HEK293 (cell line): ENCODE results near the gene ARFGEF2.

ENCODE experiments used
- CTCF ChIA-PET: fragments of 350-600 bp; formaldehyde crosslinking; extraction: SDS; loops from one replicate; lab custom pipeline; 2021; ENCODE audit warnings: antibody characterized with exemption; lab: Yijun Ruan, JAX
- POLR2A ChIA-PET: fragments of 300-600 bp; formaldehyde crosslinking; extraction: SDS; loops from one replicate; lab custom pipeline; 2020; ENCODE audit warnings: antibody characterized with exemption, inconsistent platforms; lab: Yijun Ruan, JAX
- H3K27ac ChIP-seq: fragments of 200-500 bp; sonication (Bioruptor generic); 2 replicates; pipeline ENCODE4 v1.5.1; 2014; ENCODE audit warnings: low read depth, low read length, control low read depth, inconsistent platforms; ENCODE audit errors: extremely low read depth
- H3K36me3 ChIP-seq, 2 experiments: fragments of 200-500 bp in 1 of 2; sonication (Bioruptor generic) in 1 of 2; 1 replicate in 1 of 2; 2 replicates in 1 of 2; pipeline ENCODE4 v1.5.1; 2014 to 2017; ENCODE audit warnings: inconsistent platforms in 2 of 2, low read length in 2 of 2; ENCODE audit not compliant: control insufficient read depth in 2 of 2, insufficient read depth in 1 of 2
- H3K4me1 ChIP-seq: fragments of 200-500 bp; sonication (Bioruptor generic); 2 replicates; pipeline ENCODE4 v1.5.1; 2014; ENCODE audit warnings: mild to moderate bottlenecking, low read length, inconsistent platforms; ENCODE audit not compliant: control insufficient read depth, insufficient read depth
- H3K4me3 ChIP-seq: 2 replicates; pipeline ENCODE4 v1.5.1; 2011; ENCODE audit warnings: low read depth, mild to moderate bottlenecking, control low read depth, low read length, moderate library complexity
- H3K9me3 ChIP-seq: fragments of 200-500 bp; sonication (Bioruptor generic); 2 replicates; pipeline ENCODE4 v1.5.1; 2014; ENCODE audit warnings: low read depth, low read length, inconsistent platforms; ENCODE audit not compliant: control insufficient read depth, insufficient read depth
- EGR2 ChIP-seq: fragments of 450-650 bp; formaldehyde crosslinking; IDR thresholded peaks from 2 replicates; pipeline ENCODE4 v1.5.1; 2016; ENCODE audit warnings: low read depth, missing biosample characterization, missing genetic modification characterization
- GLIS1 ChIP-seq: fragments of 450-650 bp; formaldehyde crosslinking; IDR thresholded peaks from 2 replicates; pipeline ENCODE4 v1.5.1; 2016; ENCODE audit warnings: missing biosample characterization, missing genetic modification characterization
- RBAK ChIP-seq: fragments of 450-650 bp; formaldehyde crosslinking; IDR thresholded peaks from 2 replicates; pipeline ENCODE4 v1.5.1; 2016; ENCODE audit warnings: missing biosample characterization, missing genetic modification characterization
- TCF7L2 ChIP-seq: IDR thresholded peaks from 2 replicates; pipeline ENCODE4 v1.6.1; 2011; ENCODE audit warnings: low read depth, mild to moderate bottlenecking, inconsistent platforms, low read length, moderate library complexity, borderline replicate concordance
- ZFHX2 ChIP-seq: fragments of 450-650 bp; formaldehyde crosslinking; conservative IDR thresholded peaks from 2 replicates; pipeline ENCODE4 v1.5.1; 2016; ENCODE audit warnings: missing biosample characterization, missing genetic modification characterization
- ZFP37 ChIP-seq: fragments of 450-650 bp; formaldehyde crosslinking; IDR thresholded peaks from 2 replicates; pipeline ENCODE4 v1.5.1; 2016; ENCODE audit warnings: missing biosample characterization, missing genetic modification characterization
- ZNF169 ChIP-seq: fragments of 450-650 bp; formaldehyde crosslinking; IDR thresholded peaks from 2 replicates; pipeline ENCODE4 v1.5.1; 2016; ENCODE audit warnings: missing biosample characterization, missing genetic modification characterization
- ZNF23 ChIP-seq: fragments of 450-650 bp; formaldehyde crosslinking; IDR thresholded peaks from 2 replicates; pipeline ENCODE4 v1.5.1; 2016; ENCODE audit warnings: missing biosample characterization, missing genetic modification characterization, borderline replicate concordance
- ZNF302 ChIP-seq: fragments of 450-650 bp; formaldehyde crosslinking; IDR thresholded peaks from 2 replicates; pipeline ENCODE4 v1.5.1; 2016; ENCODE audit warnings: missing biosample characterization, missing genetic modification characterization, low read depth
- ZNF324 ChIP-seq: fragments of 450-650 bp; formaldehyde crosslinking; IDR thresholded peaks from 2 replicates; pipeline ENCODE4 v1.5.1; 2016; ENCODE audit warnings: missing biosample characterization, missing genetic modification characterization
- ZNF37A ChIP-seq: fragments of 450-650 bp; IDR thresholded peaks from 2 replicates; pipeline ENCODE4 v1.5.1; 2018; ENCODE audit warnings: missing biosample characterization, missing genetic modification characterization
- ZNF558 ChIP-seq: fragments of 450-650 bp; formaldehyde crosslinking; IDR thresholded peaks from 2 replicates; pipeline ENCODE4 v1.5.1; 2016; ENCODE audit warnings: missing biosample characterization, missing genetic modification characterization
- ZNF561 ChIP-seq: fragments of 450-650 bp; IDR thresholded peaks from 2 replicates; pipeline ENCODE4 v1.5.1; 2018; ENCODE audit warnings: missing biosample characterization, missing genetic modification characterization, borderline replicate concordance
- ZNF610 ChIP-seq: fragments of 450-650 bp; formaldehyde crosslinking; IDR thresholded peaks from 2 replicates; pipeline ENCODE4 v1.5.1; 2016; ENCODE audit warnings: missing biosample characterization, missing genetic modification characterization, borderline replicate concordance
- ZNF623 ChIP-seq: fragments of 450-650 bp; formaldehyde crosslinking; IDR thresholded peaks from 2 replicates; pipeline ENCODE4 v1.5.1; 2016; ENCODE audit warnings: missing biosample characterization, missing genetic modification characterization
- ZNF654 ChIP-seq: fragments of 450-650 bp; formaldehyde crosslinking; IDR thresholded peaks from 2 replicates; pipeline ENCODE4 v1.5.1; 2016; ENCODE audit warnings: low read depth, missing biosample characterization, missing genetic modification characterization
- ZNF677 ChIP-seq: fragments of 450-650 bp; IDR thresholded peaks from 2 replicates; pipeline ENCODE4 v1.5.0; 2018; ENCODE audit warnings: missing biosample characterization, mild to moderate bottlenecking, missing genetic modification characterization, moderate library complexity
- ZNF747 ChIP-seq: fragments of 450-650 bp; formaldehyde crosslinking; IDR thresholded peaks from 2 replicates; pipeline ENCODE4 v1.5.1; 2016; ENCODE audit warnings: missing biosample characterization, missing genetic modification characterization
- ZNF768 ChIP-seq: fragments of 450-650 bp; formaldehyde crosslinking; IDR thresholded peaks from 2 replicates; pipeline ENCODE4 v1.5.1; 2018; ENCODE audit warnings: missing biosample characterization, mild to moderate bottlenecking, missing genetic modification characterization
- ZNF776 ChIP-seq: fragments of 450-650 bp; formaldehyde crosslinking; IDR thresholded peaks from 2 replicates; pipeline ENCODE4 v1.5.0; 2017; ENCODE audit warnings: missing biosample characterization, missing genetic modification characterization, borderline replicate concordance
- ZNF777 ChIP-seq: fragments of 450-650 bp; formaldehyde crosslinking; IDR thresholded peaks from 2 replicates; pipeline ENCODE4 v1.5.1; 2017; ENCODE audit warnings: missing biosample characterization, missing genetic modification characterization, borderline replicate concordance
- ZNF792 ChIP-seq: fragments of 450-650 bp; formaldehyde crosslinking; IDR thresholded peaks from 2 replicates; pipeline ENCODE4 v1.5.1; 2016; ENCODE audit warnings: missing biosample characterization, missing genetic modification characterization
- ZNF843 ChIP-seq: fragments of 450-650 bp; formaldehyde crosslinking; IDR thresholded peaks from 2 replicates; pipeline ENCODE4 v1.5.1; 2016; ENCODE audit warnings: missing biosample characterization, missing genetic modification characterization
- TF ChIP-seq, protein P1 (sequence below): fragments of 450-650 bp; formaldehyde crosslinking; IDR thresholded peaks from 2 replicates; pipeline ENCODE4 v1.5.1; 2016; ENCODE audit warnings: missing biosample characterization, missing genetic modification characterization
- TF ChIP-seq, protein P2 (sequence below): fragments of 450-650 bp; formaldehyde crosslinking; optimal IDR thresholded peaks from 2 replicates; pipeline ENCODE3; 2016; ENCODE audit warnings: missing biosample characterization, mild to moderate bottlenecking, missing genetic modification characterization
- TF ChIP-seq, protein P3 (sequence below): fragments of 450-650 bp; formaldehyde crosslinking; IDR thresholded peaks from 2 replicates; pipeline ENCODE4 v1.5.1; 2017; ENCODE audit warnings: missing biosample characterization, missing genetic modification characterization

The ARFGEF2 gene

DNA sequence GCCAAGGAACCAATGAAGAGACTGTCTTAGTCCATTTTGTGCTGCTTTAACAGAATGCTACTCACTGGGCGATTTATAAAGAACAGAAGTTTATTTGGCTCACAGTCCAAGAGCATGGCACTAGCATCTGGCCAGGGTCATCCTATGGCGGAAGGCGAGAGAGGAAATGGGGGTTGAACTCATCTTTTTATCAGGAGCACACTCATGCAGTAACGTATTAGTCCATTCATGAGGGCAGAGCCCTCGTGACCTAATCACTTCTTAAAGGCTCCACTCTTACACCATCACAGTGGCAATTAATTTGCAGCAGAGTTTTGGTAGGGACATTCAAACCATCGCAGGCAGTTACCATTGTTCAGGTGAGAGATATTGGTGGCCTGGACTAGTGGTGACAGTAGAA is 8.5 kb downstream of the ARFGEF2 start (continued):
- TF ChIP-seq, protein P1, sequence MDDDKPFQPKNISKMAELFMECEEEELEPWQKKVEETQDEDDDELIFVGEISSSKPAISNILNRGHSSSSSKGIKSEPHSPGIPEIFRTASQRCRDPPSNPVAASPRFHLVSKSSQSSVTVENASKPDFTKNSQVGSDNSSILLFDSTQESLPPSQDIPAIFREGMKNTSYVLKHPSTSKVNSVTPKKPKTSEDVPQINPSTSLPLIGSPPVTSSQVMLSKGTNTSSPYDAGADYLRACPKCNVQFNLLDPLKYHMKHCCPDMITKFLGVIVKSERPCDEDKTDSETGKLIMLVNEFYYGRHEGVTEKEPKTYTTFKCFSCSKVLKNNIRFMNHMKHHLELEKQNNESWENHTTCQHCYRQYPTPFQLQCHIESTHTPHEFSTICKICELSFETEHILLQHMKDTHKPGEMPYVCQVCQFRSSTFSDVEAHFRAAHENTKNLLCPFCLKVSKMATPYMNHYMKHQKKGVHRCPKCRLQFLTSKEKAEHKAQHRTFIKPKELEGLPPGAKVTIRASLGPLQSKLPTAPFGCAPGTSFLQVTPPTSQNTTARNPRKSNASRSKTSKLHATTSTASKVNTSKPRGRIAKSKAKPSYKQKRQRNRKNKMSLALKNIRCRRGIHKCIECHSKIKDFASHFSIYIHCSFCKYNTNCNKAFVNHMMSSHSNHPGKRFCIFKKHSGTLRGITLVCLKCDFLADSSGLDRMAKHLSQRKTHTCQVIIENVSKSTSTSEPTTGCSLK (tag by site-specific recombination) = no peak
- no peak for TF ChIP-seq ZNF777

DNA sequence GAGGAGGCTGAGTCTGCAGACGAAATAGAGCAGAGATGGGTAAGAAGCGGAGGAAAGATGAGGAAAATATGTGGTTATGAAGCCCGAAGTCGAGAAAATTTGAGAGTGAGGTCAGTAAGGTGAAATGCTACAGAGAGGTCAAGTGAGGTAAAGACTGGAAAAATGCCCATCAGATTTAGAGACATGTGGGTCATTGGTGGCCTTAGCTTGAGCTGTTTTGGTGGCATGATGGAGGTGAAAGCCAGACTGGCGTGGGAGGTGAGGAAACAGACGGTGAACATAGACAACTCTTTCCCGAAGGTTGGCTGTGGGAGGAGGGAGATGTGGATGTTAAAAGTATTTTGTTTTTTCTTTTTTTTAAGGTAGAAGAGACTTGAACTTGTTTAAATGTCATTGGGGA is 9.4 kb downstream of the ARFGEF2 start:
- ChIA-PET POLR2A (no interaction called here), CTCF (no interaction called here)
- H3K27ac ChIP-seq = no peak overlapping the region
- H3K4me1 ChIP-seq = no peaks in the 10 kb centered on the region
- H3K4me3 ChIP-seq = no peak overlapping the region
- no peaks in the 10 kb centered on the region for H3K9me3 ChIP-seq
- TF ChIP-seq GLIS1 (tag by site-specific recombination) (no peak), ZNF792 (no peak), ZFHX2 (tag by site-specific recombination) (0 out of 2 replicates have a peak, but pooled peaks have one; percentile 15), ZNF776 (tag by site-specific recombination) (no peak), EGR2 (peak; percentile 56; the same call in 1 of the 2 replicates)
- H3K36me3 ChIP-seq = peaks cover 0 to 3% of the 10 kb centered on the region in 2 experiments; a peak in 1 of 3 replicates

DNA sequence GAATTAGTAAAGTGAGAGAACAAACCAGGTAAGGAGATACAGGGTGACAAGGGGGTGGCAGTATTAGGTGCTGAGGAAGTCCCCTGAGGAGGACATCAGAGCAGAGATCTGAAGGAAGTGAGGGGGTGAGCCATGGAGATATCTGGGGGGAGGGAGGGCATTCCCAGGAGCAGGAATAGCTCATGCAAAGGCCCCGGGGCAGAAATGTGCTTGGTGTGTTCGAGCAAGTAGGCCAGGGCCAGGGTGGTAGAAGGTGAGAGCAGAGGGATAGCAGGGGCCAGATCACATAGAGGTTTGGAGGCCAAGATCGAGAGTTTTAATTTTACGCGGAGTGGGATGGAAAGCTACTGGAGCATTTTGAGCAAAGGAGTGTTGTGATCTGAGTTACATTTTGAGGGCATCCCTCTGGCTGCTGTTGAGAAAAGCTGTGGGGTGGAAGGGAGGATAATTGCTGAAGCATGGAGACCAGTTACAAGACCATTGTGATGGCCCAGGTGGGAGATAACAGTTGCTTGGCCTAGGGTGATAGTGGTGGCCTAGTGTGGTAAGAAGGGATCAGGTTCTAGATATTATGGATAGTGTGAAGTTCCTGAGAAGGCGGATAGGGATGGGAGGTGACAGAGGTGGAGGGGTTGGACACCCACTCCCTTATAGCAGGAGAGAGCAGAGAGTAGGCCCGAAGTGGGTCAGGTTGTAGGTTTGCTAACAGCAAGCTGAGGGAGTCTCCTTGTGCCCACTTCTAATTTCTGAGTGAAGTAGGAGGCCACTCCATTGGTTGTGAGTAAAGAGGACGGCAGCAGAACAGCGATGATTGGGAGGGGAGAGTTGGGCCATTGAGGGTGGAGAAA is 10.2 kb downstream of the ARFGEF2 start:
- Histone ChIP-seq H3K27ac (no peak overlapping the region), H3K4me1 (no peaks in the 10 kb centered on the region), H3K36me3 (peaks cover 0 to under 1% of the 10 kb centered on the region in 2 experiments; a peak in 1 of 3 replicates), H3K9me3 (no peaks in the 10 kb centered on the region), H3K4me3 (no peak overlapping the region)
- ChIA-PET CTCF (no interaction called here), POLR2A (no interaction called here)
- TF ChIP-seq ZNF623 (tag by site-specific recombination) (peak; percentile 96), ZNF654 (tag by site-specific recombination) (no peak), ZFHX2 (tag by site-specific recombination) (peak; percentile 68; the same call in 1 of the 2 replicates), ZNF23 (tag by site-specific recombination) (no peak), EGR2 (peak; percentile 87)

DNA sequence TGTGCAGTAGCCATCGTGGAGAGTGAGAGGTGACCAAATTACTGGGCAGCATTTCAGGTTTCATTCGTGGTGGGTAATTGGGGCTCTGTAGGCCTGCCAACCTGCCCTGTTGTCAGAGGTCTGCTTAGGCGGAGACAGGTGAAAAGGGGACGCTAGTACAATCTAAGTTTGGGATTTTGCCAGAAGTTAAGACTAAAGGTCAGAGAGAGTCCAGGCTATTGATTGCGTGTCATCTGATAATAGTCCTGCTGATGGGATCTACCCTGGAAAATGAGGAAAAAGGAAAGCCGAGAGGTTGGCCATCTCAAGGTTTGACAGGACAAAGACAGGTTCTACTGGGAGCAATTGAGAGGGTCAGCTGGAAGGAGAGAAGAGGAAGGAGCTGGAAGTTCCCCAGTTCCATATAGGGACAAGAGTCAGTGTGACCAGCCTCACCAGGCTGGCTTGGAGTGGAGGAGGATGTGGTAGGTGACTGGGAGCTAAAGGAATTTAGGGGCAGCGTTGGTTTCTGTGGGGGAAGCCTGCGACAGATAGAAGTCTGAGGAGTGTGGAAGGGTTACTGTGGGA is 10.9 kb downstream of the ARFGEF2 start:
- no peak overlapping the region for H3K27ac ChIP-seq
- CTCF ChIA-PET = interaction anchor here (0.6 to 1.1 kb wide), 2 partner anchors 8 to 123 kb away, joined by 3 to 4 read pairs; no protein-coding TSS in a partner anchor
- no peaks in the 10 kb centered on the region for H3K4me1 ChIP-seq
- POLR2A ChIA-PET = no interaction called here
- H3K9me3 ChIP-seq = no peaks in the 10 kb centered on the region
- H3K36me3 ChIP-seq = no peaks in the 10 kb centered on the region
- H3K4me3 ChIP-seq = no peak overlapping the region
- TF ChIP-seq RBAK = no peak
- TF ChIP-seq GLIS1 (tag by site-specific recombination) = no peak
- TF ChIP-seq ZNF677 (tag by site-specific recombination) = no peak
- no peak for TF ChIP-seq ZNF169
- TF ChIP-seq ZFP37 (tag by site-specific recombination) = no peak
- no peak for TF ChIP-seq ZNF561
- no peak for TF ChIP-seq ZNF843 (tag by site-specific recombination)
- no peak for TF ChIP-seq ZNF768
- TF ChIP-seq ZNF747 (tag by site-specific recombination) = no peak
- TF ChIP-seq ZNF324 (tag by site-specific recombination) = no peak
- TF ChIP-seq, protein P2, sequence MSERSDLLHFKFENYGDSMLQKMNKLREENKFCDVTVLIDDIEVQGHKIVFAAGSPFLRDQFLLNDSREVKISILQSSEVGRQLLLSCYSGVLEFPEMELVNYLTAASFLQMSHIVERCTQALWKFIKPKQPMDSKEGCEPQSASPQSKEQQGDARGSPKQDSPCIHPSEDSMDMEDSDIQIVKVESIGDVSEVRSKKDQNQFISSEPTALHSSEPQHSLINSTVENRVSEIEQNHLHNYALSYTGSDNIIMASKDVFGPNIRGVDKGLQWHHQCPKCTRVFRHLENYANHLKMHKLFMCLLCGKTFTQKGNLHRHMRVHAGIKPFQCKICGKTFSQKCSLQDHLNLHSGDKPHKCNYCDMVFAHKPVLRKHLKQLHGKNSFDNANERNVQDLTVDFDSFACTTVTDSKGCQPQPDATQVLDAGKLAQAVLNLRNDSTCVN (tag by site-specific recombination) = no peak
- TF ChIP-seq ZNF558 (tag by site-specific recombination) = no peak
- no peak for TF ChIP-seq ZNF37A (tag by site-specific recombination)
- no peak for TF ChIP-seq ZNF302 (tag by site-specific recombination)
- TF ChIP-seq TCF7L2 = no peak
- TF ChIP-seq, protein P3, sequence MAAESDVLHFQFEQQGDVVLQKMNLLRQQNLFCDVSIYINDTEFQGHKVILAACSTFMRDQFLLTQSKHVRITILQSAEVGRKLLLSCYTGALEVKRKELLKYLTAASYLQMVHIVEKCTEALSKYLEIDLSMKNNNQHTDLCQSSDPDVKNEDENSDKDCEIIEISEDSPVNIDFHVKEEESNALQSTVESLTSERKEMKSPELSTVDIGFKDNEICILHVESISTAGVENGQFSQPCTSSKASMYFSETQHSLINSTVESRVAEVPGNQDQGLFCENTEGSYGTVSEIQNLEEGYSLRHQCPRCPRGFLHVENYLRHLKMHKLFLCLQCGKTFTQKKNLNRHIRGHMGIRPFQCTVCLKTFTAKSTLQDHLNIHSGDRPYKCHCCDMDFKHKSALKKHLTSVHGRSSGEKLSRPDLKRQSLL (tag by site-specific recombination) = no peak
- TF ChIP-seq ZNF610 (tag by site-specific recombination) = no peak
